ENCODE data around the gene LMAN2.

The LMAN2 gene

DNA sequence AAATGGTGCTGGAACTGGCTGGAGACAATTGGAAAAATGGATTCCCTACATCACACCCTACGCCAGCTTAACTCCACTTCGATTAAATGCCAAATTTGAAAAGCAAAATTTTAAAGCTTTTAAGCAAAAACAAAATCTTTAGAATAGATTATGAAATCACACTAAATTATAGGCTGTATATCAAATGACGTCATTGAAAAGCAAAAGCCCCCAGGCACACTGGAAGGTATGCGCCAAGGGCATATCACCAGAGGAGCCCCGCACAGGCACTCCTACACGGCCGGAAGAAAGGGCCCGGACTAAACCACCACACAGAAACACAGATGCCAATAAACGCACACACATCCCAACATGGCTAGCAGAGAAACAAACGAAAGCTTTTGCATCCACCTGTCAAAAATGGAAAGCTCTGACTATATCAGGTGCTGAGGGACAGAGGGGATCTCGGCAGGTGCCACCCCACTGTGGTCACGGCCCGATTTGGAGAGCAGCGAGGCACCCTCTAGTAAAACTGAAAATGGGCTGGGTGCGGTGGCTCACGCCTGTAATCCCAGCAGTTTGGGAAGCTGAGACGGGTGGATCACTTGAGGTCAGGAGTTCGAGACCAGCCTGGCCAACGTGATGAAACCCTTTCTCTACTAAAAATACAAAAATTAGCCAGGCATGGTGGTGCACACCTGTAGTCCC, 22.8 kb downstream of the LMAN2 start:
- CTCF ChIA-PET, result interaction anchor here (0.8 to 5.6 kb wide), 6 partner anchors 12 to 172 kb away, joined by 3 to 53 read pairs (median 6); no protein-coding TSS in a partner anchor
- POLR2A ChIA-PET, result no interaction called here
- H3K4me3 ChIP-seq (ENCODE audit: low read depth, low read length), result no peak overlapping the region
- TF ChIP-seq, protein P1, sequence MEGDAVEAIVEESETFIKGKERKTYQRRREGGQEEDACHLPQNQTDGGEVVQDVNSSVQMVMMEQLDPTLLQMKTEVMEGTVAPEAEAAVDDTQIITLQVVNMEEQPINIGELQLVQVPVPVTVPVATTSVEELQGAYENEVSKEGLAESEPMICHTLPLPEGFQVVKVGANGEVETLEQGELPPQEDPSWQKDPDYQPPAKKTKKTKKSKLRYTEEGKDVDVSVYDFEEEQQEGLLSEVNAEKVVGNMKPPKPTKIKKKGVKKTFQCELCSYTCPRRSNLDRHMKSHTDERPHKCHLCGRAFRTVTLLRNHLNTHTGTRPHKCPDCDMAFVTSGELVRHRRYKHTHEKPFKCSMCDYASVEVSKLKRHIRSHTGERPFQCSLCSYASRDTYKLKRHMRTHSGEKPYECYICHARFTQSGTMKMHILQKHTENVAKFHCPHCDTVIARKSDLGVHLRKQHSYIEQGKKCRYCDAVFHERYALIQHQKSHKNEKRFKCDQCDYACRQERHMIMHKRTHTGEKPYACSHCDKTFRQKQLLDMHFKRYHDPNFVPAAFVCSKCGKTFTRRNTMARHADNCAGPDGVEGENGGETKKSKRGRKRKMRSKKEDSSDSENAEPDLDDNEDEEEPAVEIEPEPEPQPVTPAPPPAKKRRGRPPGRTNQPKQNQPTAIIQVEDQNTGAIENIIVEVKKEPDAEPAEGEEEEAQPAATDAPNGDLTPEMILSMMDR (IDR thresholded peaks at IDR 0.05; ENCODE audit: insufficient read depth, low read length, missing control alignments), result no peak
- no peak for DNase-seq (ENCODE audit: low read depth, low spot score)

DNA sequence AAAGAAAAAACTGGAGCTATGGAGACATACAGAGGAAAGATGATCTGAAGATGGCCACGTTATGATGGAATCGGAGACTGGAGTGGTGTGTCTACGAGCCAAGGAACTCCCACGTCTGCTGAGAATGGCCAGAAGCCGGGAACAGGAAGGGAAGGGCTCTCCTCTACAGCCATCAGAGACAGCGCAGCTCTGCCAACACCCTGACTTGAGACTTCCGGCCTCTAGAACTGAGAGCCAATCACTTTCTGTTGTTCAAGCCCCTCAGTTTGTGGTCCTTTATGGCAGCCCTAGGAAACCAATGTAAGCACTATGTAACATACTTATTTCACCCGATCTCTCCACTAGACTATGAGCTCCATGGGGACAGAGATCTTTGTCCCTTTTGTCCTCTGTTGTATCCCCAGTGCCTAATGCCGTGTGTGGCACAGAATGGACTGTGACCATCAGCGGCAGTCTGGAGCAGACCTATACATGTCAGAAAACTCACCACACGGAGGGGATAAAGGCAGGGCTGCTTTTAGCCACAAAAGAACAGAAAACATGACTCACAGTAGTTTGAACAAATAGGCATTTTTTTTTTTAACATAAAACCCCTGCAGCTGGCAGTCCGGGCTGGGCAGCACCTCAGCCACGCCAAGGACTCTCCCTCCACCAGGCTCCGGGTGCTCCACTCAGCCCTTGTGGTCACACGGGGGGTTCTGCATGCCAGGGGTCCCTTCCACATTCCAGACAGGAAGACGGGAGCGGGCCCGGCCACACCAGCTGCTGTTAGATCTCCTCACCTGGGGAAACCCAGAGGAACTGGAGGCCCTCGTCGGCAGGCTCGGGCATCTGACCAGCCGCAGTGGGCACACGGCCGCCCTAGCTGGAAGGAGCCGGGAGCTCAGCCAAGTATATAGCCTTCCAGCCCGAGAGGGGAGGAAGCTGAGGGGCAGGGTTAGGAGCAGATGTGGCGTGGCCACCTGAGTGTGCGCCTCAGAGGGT, 23.6 kb downstream of the LMAN2 start:
- H3K4me3 ChIP-seq (ENCODE audit: low read depth, low read length), result no peak overlapping the region
- ChIA-PET CTCF (interaction anchor here (0.7 to 5.6 kb wide), 10 partner anchors 10 to 213 kb away, joined by 3 to 53 read pairs (median 5); no protein-coding TSS in a partner anchor), POLR2A (no interaction called here)
- TF ChIP-seq, protein P1 (IDR thresholded peaks at IDR 0.05; ENCODE audit: insufficient read depth, low read length, missing control alignments), result no peak
- DNase-seq (ENCODE audit: low read depth, low spot score), result no peak

DNA sequence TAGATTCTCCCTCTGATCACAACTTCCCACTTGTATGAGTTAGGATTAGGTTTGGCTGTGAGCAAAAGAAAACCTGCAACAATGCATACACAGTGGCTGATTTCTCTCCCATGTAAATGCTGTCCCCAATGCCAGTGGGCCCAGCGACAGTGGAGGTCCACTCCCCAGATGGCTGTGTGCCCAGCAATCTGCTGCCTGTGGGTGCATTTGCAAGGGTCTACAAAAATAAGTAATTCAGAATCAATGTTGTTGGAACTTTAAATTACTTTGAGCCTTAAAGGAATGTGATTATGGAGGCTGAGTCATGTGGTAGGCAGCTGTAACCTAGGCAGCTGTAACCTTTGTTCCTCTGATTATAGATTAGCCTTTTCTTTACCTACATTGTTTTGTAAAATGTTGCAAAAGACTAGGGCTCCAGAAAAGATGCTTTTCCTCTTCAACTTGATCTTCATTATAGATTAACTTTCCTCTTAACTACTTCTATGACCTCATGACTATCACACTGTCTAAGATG, 25.5 kb downstream of the LMAN2 start:
- DNase-seq (ENCODE audit: low read depth, low spot score), result no peak
- TF ChIP-seq, protein P1 (IDR thresholded peaks at IDR 0.05; ENCODE audit: insufficient read depth, low read length, missing control alignments), result no peak
- H3K4me3 ChIP-seq (ENCODE audit: low read depth, low read length), result no peak overlapping the region
- ChIA-PET CTCF (interaction anchor here (0.7 to 5.6 kb wide), 6 partner anchors 8 to 212 kb away, joined by 3 to 53 read pairs (median 4); no protein-coding TSS in a partner anchor), POLR2A (no interaction called here)

DNA sequence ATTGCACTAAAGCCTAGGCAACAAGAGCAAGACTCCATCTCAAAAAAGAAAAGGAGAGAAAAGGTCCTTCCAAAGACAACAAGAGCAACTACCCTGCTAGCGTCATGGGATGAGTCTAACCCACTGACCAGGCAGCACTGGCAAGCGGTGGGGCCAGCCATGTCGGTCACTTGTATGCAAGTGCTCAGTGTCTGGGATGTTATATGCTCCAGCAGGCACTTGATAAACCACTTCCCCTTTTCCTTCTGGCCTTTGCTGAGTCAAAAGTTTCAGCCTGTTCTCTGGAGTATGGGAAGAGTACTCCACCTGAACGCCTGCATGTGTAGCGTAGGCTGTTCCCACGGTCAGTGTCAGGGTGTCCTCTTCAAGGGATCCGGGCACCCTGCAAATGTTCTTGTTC, 30.6 kb downstream of the LMAN2 start:
- POLR2A ChIA-PET, result interaction anchor here (0.6 kb wide), 1 partner anchor 31 kb away, joined by 3 read pairs; the partner anchor contains the start of gene LMAN2
- no peak overlapping the region for H3K4me3 ChIP-seq (ENCODE audit: low read depth, low read length)
- TF ChIP-seq, protein P1 (IDR thresholded peaks at IDR 0.05; ENCODE audit: insufficient read depth, low read length, missing control alignments), result no peak
- CTCF ChIA-PET, result interaction anchor here (1.2 to 17.1 kb wide), 6 partner anchors 12 to 207 kb away, joined by 3 to 261 read pairs (median 28); partner anchors contain the start of genes PFN3 and PRR7
- DNase-seq (ENCODE audit: low read depth, low spot score), result no peak

DNA sequence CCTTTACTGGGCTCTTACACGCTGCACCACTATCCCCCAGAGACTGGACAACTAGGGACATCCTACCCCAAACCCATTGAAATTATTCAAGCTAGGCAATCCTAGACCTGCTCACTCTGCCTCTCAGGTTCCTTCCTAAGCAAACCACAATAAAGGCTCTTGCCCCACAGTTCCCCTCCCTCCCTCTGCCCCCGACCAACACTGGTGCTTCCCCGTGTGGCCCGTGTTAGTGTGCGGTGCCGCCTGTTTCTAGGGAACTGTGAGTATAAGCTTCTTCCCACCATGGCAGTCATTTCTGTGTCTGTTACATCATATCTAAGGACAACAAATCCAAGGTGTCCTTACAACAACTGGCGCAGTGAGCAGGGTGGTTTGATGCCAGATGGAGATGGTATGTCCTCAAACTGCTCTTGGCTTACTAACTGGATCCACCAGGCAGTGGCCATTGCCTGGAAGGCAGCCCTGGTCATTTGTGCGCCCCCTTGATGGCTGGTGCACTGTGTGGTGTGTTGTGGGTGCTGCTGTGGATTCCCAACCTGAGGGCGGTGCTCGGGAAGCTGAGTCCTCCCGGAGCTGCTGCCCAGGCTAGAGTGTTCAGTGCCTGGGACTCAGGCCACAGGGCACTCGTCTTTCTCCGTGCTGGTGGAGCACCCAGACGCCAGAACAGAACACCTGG, 31.4 kb downstream of the LMAN2 start:
- TF ChIP-seq, protein P1 (IDR thresholded peaks at IDR 0.05; ENCODE audit: insufficient read depth, low read length, missing control alignments), result no peak
- no peak for DNase-seq (ENCODE audit: low read depth, low spot score)
- H3K4me3 ChIP-seq (ENCODE audit: low read depth, low read length), result no peak overlapping the region
- CTCF ChIA-PET, result interaction anchor here (0.6 to 17.1 kb wide), 12 partner anchors 6 to 248 kb away, joined by 3 to 261 read pairs (median 20); partner anchors contain the start of genes PFN3 and PRR7
- POLR2A ChIA-PET, result interaction anchor here (0.6 kb wide), 1 partner anchor 32 kb away, joined by 3 read pairs; the partner anchor contains the start of gene LMAN2

Data from AG04449 (cell line).